Coronary artery (tissue), 2 donors: ENCODE data around the gene PIGN.
"Not testable (repeated sequence)": the region's sequence is repeated elsewhere in the genome, so short reads cannot be mapped to it uniquely, and the experiment has no call there.

ENCODE experiments used
- DNase-seq: peaks from one replicate; pipeline ENCODE4 v3.0.0-alpha.2; 2017; ENCODE audit warnings: low spot score
- H3K27ac ChIP-seq, 2 donors: fragments of 200-600 bp; sonication (generic); one replicate each; pipeline ENCODE4 v1.5.1; 2016 to 2019
- H3K4me3 ChIP-seq: fragments of 200-600 bp; sonication (generic); 2 replicates; pipeline ENCODE4 v1.5.1; 2016; ENCODE audit warnings: mild to moderate bottlenecking, moderate library complexity
- TF ChIP-seq, protein P1 (sequence below): fragments of 200-600 bp; sonication (generic); IDR thresholded peaks from one replicate; pipeline ENCODE4 v1.5.1; 2019; ENCODE audit warnings: antibody characterized with exemption

PIGN gene

DNA sequence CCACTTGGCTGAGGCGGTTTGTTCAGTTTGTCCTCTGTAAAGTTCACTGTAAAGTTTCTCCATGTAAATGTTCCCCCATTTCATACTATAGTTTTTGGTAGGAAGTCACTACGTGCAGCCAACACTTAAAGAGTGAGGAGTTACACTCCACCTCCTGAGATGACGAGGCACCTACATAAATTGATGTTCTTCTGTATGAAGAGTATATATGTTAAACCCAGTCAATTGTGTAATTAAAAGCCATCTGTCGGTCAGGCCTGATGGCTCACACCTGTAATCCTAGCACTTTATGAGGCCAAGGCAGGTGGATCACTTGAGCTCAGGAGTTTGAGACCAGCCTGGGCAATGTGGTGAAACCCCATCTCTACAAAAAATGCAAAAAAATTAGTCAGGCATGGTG, 7.6 kb downstream of the PIGN start:
- no peak overlapping the region for H3K4me3 ChIP-seq
- no peak overlapping the region for H3K27ac ChIP-seq
- TF ChIP-seq, protein P1, sequence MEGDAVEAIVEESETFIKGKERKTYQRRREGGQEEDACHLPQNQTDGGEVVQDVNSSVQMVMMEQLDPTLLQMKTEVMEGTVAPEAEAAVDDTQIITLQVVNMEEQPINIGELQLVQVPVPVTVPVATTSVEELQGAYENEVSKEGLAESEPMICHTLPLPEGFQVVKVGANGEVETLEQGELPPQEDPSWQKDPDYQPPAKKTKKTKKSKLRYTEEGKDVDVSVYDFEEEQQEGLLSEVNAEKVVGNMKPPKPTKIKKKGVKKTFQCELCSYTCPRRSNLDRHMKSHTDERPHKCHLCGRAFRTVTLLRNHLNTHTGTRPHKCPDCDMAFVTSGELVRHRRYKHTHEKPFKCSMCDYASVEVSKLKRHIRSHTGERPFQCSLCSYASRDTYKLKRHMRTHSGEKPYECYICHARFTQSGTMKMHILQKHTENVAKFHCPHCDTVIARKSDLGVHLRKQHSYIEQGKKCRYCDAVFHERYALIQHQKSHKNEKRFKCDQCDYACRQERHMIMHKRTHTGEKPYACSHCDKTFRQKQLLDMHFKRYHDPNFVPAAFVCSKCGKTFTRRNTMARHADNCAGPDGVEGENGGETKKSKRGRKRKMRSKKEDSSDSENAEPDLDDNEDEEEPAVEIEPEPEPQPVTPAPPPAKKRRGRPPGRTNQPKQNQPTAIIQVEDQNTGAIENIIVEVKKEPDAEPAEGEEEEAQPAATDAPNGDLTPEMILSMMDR: no peak
- DNase-seq: no peak

DNA sequence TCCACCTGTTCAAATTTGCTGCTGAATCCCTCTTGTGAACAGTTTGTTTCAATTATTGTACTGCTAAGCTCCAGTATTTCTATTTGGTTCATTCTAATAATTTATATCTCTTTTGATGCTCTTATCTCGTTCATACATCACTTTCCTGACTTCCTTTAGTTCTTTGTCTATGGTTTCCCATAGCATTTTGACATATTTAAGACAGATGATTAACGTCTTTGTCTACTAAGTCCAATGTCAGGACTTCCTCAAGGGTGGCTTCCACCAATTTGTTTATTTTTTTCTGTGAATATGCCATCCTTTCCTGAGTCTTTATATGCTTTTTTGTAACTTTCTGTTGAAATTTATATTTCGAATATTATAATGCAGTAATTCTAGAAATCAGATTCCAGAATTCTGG, 9.6 kb downstream of the PIGN start:
- no peak for DNase-seq
- H3K4me3 ChIP-seq: no peak overlapping the region
- TF ChIP-seq, protein P1: no peak
- no peak overlapping the region for H3K27ac ChIP-seq

GRCh38 chr18:62175521-62175920, 11.3 kb downstream of the PIGN start:
- H3K4me3 ChIP-seq: no peak overlapping the region
- no peak for DNase-seq
- TF ChIP-seq, protein P1: no peak
- H3K27ac ChIP-seq: no peak overlapping the region

GRCh38 chr18:62172298-62172697, 14.6 kb downstream of the PIGN start:
- TF ChIP-seq, protein P1: no peak
- Histone ChIP-seq H3K4me3 (no peak overlapping the region), H3K27ac (no peak overlapping the region)
- DNase-seq: no peak

- TF ChIP-seq, protein P1: no peak
- no peak for DNase-seq
- Histone ChIP-seq H3K4me3 (no peak overlapping the region), H3K27ac (no peak overlapping the region)
Measured at GRCh38 chr18:62170857-62171256, 16.0 kb downstream of the PIGN start.

GRCh38 chr18:62166524-62166923, 20.3 kb downstream of the PIGN start:
- DNase-seq, H3K4me3 ChIP-seq, H3K27ac ChIP-seq: not testable (repeated sequence)

DNA sequence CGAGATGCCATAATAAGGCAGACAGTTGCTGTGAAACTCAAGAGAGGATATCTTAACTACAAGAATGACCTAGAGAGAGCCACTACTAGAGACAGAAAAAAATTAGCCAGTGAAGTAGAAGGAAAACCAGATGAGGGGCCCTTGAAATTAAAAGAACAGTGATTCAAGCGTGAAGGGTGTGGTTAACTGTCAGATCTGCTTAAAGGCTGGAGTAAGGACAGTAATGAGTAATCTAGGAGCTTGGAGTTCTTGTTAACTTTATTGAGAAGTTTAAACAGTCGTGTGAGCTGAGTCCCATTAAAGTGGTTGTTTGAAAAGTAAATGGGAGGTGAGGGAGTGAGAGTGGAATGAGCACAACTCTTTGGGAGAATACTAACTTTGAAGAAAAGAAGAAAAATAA, 21.3 kb downstream of the PIGN start:
- no peak overlapping the region for H3K27ac ChIP-seq
- H3K4me3 ChIP-seq: no peak overlapping the region
- TF ChIP-seq, protein P1: no peak
- no peak for DNase-seq

- H3K27ac ChIP-seq: no peak overlapping the region
- TF ChIP-seq, protein P1: no peak
- H3K4me3 ChIP-seq: no peak overlapping the region
- DNase-seq: no peak
Measured at GRCh38 chr18:62164855-62165487, 21.9 kb downstream of the PIGN start.
